OCI-M2 (cell line): ENCODE measurements around the gene GPR25.
"Not testable (repeated sequence)": the region's sequence is repeated elsewhere in the genome, so short reads cannot be mapped to it uniquely, and the experiment has no call there.

Experiments used
- DNase-seq: peaks from one replicate; lab custom pipeline; 2025; ENCODE audit not compliant: unreplicated experiment; lab: John Stamatoyannopoulos, UW

The GPR25 gene

DNA sequence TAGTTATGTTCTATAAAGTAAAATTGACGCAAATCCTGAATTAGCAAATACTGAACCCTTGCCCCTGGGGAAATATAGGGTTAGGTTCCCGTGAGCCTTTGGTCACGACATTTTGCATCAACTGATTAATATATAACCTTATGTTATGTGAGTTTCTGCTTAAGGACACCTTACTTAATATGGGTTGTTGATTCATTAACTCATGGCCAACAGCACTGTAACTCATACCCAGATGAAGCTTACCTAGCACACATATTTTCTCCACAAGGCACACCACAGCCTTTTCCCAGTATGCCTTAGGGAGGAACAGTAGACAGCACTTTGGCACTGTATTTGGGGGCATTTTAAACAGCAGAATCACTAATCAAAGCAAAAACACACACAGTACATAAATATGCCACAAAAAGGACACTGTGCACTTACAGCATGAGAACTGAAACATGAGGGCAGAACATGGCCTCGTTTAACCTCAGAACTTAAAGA is 37.0 kb downstream of the GPR25 start:
- no peak for DNase-seq

DNA sequence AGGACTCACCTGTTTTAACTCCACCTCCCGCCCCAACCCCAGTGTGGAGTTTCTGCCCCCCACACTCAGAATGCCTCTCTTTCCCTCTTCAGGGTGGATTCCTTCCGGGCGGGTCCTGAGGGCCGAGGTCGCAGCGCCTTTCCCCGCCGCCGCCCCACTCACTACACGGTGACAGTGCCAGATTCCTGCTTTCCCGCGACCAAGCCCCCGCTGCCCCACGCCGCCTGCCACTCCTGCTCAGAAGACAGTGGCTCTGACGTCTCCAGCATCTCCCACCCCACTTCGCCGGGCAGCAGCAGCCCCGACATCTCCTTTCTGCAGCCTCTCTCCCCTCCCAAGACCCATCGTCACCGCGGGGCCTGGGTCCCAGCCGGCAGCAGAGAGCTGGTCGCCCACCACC is 38.6 kb downstream of the GPR25 start:
- DNase-seq: no peak

DNA sequence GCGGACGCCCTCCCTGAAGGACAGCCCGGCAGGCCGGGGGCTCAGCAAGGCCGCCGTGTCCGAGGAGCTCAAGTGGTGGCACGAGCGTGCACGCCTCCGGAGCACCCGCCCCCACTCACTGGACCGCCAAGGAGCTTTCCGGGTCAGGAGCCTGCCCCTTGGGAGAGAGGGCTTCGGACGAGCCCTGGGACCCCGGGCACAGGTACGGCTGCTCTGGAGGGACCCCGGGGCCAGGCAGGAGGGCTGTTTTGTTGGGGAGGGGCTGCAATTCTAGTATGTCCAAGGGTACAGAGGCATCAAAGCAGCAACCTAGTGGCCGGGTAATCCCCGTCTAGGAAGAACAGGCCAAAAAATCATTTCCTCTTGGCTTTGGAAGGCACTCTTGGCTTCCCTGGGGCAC is 39.2 kb downstream of the GPR25 start:
- DNase-seq: not testable (repeated sequence)

DNA sequence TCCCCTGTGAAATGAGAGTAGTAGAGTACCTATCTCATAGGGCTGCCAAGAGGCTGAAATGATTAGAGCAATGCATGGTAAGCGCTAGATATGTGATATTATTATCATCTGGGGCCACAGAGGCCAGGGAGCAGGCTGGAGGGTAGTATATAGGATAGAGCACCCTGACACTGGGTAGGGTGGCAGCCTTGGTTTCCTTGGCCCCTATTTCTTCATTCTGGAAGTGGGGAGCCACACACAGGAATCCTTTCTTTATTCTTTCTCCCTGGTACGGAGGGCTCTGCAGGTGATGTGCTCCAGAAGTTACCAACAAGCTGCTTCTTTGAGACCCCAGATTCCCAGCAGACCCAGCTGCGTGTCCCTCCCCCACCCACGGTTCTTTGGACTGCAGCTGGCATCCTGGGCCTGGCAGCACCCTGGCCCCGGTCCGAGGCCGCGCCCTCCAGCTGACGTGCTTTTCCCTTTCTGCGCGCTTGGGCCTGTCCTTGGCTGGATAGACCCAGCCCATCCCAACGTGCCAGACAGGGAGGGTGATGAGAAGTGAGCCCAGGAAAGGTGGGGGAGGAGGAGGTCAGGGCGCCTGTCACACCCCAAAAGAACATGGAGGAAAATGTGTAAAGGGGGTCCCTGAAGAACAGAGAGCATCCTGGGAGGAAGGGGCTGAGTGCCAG is 40.1 kb downstream of the GPR25 start:
- DNase-seq: no peak

DNA sequence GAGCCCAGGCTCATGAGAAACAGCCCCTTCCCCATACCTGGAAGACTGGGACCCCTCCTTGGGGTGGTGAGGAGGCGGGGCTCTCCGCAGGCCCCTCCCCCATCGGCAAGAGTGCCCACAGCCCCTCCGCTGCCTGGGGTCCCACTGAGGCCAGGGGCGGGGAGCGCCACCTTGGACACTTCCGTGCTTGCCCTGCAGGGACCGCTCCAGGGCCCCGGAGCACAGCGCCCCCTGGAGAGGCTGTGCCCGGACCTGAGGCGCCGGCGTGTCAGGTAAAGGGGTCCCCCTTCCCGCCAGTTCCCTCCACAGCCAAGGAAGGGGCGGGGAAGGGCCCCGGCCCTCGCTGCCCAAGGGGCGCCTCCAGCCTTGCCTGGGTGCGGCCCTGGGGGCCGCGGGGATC is 43.4 kb downstream of the GPR25 start:
- no peak for DNase-seq

DNA sequence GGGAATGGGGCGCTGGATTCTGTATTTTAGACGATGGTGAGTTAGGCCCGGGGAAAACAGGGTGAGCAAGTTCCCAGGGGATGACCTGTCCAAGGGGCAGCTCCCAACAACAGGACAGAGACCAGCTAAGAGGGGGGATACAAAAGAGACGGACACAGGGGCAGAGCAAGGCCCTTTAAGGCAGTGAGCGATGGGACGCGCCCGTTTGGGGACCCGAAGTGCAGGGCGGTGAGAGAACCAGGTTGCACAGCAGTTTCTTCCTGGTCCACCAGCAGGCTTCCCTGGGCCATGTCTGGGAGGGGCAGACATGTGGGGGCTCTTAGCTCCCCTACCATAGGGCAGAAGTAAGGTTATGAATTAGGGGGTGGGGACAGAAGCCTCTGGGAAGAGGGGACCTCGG is 43.9 kb downstream of the GPR25 start:
- DNase-seq: no peak

DNA sequence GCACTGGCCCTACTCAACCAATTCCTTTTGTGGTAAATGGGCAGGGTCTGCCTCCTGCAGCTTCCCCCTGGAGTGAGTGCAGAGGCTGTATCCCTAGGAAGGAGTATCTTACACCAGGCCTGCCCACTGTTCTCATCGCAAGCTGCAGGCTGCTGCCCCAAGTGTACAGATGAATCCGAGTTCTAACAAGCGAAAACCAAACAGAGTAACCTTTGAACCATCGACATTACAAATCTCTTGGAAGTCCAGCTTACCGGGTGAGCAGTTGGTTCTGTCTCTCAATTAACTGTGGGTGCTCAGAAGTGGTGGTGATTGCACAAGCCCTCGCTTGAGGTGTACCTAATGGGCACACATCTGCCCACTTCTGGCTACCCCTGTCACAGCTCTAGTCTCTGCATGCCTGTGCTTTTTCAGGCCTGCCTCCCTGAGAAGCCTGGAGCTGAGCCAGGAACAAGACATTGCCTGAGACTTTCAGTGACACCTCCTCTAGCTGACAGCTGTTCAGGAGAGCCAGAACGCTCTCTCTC is 44.6 kb downstream of the GPR25 start:
- no peak for DNase-seq

DNA sequence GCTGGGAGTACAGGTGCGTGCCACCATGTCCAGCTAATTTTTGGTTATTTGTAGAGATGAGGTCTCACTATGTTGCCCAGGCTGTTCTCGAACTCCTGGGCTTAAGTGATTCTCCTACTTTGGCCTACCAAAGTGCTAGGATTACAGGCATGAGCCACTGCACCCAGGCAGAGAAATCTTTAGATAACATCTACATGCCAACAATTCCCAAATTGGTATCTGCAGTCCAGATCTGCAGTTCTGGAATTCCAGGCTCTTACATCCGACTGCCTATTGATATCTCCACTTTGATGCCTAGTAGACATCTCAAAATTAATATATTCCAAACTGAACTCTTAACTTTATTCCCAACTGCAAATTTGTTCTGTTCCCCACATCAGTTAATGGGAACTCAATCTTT is 45.2 kb downstream of the GPR25 start:
- DNase-seq: no peak

DNA sequence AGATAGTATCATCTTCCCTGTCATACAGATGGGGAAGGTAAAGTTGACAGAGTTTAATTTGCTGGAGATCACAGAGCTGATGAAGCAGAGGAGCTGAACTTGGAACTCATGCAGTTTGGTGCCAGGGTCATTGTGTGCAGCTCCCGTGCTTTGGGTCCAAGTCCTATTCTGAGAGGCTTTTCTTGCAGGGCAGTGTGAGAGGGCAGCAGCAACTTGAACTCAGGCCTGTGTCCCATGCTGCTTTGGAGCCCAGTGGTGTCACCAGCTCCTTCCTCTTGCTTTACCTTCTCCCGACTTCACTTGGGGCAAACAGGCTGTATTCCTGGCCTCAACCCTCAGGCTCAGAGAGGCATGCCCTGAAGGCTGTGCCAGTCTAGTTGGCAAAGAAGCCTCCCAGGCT is 46.6 kb downstream of the GPR25 start:
- no peak for DNase-seq

DNA sequence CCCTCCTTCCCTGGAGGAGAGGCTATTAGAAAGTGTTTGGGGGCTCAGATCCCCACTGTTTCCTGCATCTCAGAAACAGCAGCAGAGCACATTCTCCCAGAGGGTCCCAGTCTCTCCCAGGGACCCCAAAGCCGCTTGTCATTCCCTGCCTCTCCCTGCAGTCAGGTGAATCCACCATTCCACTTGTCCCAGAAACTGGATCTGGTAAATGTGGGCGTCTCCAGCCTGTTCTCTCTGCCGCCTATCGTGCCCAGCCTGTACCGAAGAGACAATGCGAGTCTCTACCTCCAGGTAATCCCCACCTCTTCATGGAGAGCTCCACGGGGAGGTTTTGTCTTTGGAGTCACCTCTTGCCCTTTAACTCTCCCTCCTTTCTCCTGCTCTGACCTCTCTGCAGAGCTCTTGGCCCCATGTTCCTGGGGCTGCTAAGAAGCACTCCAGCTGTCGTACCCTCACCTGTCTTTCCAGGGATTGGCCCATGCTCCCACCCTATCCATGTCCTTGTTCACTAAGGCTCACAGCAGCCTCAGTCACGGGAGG is 48.9 kb downstream of the GPR25 start:
- no peak for DNase-seq

DNA sequence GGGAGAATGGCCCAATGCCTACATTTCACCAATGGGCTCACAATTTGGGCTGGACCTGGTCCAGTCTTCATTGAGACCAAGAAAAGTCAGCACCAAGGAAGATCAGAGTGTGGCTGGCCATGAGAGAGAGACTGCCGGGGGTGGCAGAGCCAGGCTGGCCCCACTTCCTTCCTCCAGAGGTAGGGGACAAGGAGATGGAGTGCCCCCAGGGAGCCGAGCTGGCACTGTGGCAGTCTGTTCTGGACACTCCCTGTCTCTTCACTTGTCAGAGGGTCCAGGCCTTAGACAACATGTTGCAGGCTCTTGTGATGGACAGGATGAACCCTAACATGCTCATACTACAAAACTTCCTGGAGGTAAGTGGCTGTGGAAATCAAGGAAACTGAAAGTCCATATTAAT is 49.6 kb downstream of the GPR25 start:
- no peak for DNase-seq

DNA sequence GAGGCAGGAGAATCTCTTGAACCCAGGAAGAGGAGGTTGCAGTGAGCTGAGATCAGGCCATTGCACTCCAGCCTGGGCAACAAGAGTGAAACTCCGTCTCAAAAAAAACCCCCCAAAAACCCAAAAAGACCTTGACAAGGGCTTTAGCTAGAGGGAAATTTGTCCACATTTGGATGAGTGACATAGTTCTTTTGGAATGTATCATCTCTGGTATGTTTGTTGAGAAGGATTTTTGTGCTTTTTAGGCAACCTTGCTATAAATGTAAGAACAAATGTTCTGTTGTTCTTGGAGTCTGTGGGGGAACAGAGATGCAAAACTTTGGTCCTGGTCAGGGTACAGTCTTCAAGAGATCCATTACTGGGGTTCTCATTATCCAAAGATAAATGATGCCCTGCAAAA is 50.8 kb downstream of the GPR25 start:
- no peak for DNase-seq
